ENCODE data around the gene TTLL11.

- TF ChIP-seq CTCF (IDR thresholded peaks at IDR 0.05; ENCODE audit: low read depth, low read length, poor library complexity, severe bottlenecking): no peak
- no peak for TF ChIP-seq EZH2phosphoT487 (IDR thresholded peaks at IDR 0.05; ENCODE audit: borderline replicate concordance, low read length)
Observed at GRCh38 chr9:122119721-122120120, 26.6 kb upstream of the TTLL11 start.

Data from DOHH2 (cell line).